GM21717 (cell line): ENCODE data around the gene CLPSL1.
A peak's percentile ranks its signal among the peaks of the same experiment; 100 is the strongest.
"Not testable (repeated sequence)": the region's sequence is repeated elsewhere in the genome, so short reads cannot be mapped to it uniquely, and the experiment has no call there.

Source experiments
- ATAC-seq: cut with Tn5 transposase; IDR thresholded peaks from one replicate; pipeline ENCODE4 v1.9.1; 2021; ENCODE audit warnings: mild to moderate bottlenecking, moderate library complexity; ENCODE audit not compliant: unreplicated experiment

Gene CLPSL1

GRCh38 chr6:35780719-35781118, at the start of gene CLPSL1:
Gene CLPSL1 (plus strand): TSS chr6:35781019. CDS start chr6:35781111, 92 bp downstream.
- ATAC-seq, result no peak

- peak; percentile 46 for ATAC-seq
Observed at GRCh38 chr6:35731414-35731735, 49.4 kb upstream of the CLPSL1 start.

- ATAC-seq, result peak; percentile 53
Observed at GRCh38 chr6:35731736-35732532, 48.9 kb upstream of the CLPSL1 start.

GRCh38 chr6:35733633-35734032, 47.2 kb upstream of the CLPSL1 start:
- ATAC-seq, result no peak

GRCh38 chr6:35734319-35734718, 46.5 kb upstream of the CLPSL1 start:
- not testable (repeated sequence) for ATAC-seq

GRCh38 chr6:35735452-35735851, 45.4 kb upstream of the CLPSL1 start:
- no peak for ATAC-seq

GRCh38 chr6:35736253-35736894, 44.4 kb upstream of the CLPSL1 start:
- no peak for ATAC-seq

- ATAC-seq, result no peak
Observed at GRCh38 chr6:35736982-35737412, 43.8 kb upstream of the CLPSL1 start, which contains the start of gene ARMC12. Gene ARMC12 (plus strand): TSS chr6:35737032. CDS start chr6:35737109, 77 bp downstream.

- ATAC-seq, result no peak
Observed at GRCh38 chr6:35737413-35738211, 43.2 kb upstream of the CLPSL1 start.

GRCh38 chr6:35739645-35740524, 40.9 kb upstream of the CLPSL1 start:
- ATAC-seq, result no peak

- no peak for ATAC-seq
Observed at GRCh38 chr6:35742842-35743241, 38.0 kb upstream of the CLPSL1 start.

GRCh38 chr6:35745509-35745908, 35.3 kb upstream of the CLPSL1 start:
- ATAC-seq, result no peak

- ATAC-seq, result no peak
Observed at GRCh38 chr6:35746516-35746915, 34.3 kb upstream of the CLPSL1 start.

- ATAC-seq, result no peak
Observed at GRCh38 chr6:35747877-35748276, 32.9 kb upstream of the CLPSL1 start.

GRCh38 chr6:35750557-35750956, 30.3 kb upstream of the CLPSL1 start:
- no peak for ATAC-seq

GRCh38 chr6:35751594-35751993, 29.2 kb upstream of the CLPSL1 start:
- ATAC-seq, result no peak

- no peak for ATAC-seq
Observed at GRCh38 chr6:35752330-35752729, 28.5 kb upstream of the CLPSL1 start.

GRCh38 chr6:35754452-35755277, 26.2 kb upstream of the CLPSL1 start:
- no peak for ATAC-seq

GRCh38 chr6:35755278-35755924, 25.4 kb upstream of the CLPSL1 start:
- no peak for ATAC-seq
